MM.1S (cell line): ENCODE results near the gene AGR3.

ENCODE experiments used
- DNase-seq: peaks from one replicate; pipeline ENCODE4 v3.0.0-alpha.2; 2015
- H2AFZ ChIP-seq: fragments of 300-600 bp; sonication (generic); 2 replicates; pipeline ENCODE4 v1.6.0; 2016; ENCODE audit warnings: antibody characterized with exemption, low read length
- H3F3A ChIP-seq: fragments of 300-600 bp; sonication (generic); 2 replicates; pipeline ENCODE4 v1.6.1; 2016; ENCODE audit warnings: mild to moderate bottlenecking, antibody characterized with exemption, low read length, moderate library complexity, mixed read lengths; ENCODE audit not compliant: insufficient read depth
- H3K27ac ChIP-seq: fragments of 300-600 bp; sonication (generic); 2 replicates; pipeline ENCODE4 v1.5.1; 2016; ENCODE audit warnings: mild to moderate bottlenecking, low read length
- H3K27me3 ChIP-seq: fragments of 300-600 bp; sonication (generic); replicated peaks from 2 replicates; pipeline ENCODE4 v1.6.0; 2016; ENCODE audit warnings: low read length; ENCODE audit not compliant: insufficient read depth
- H3K36me3 ChIP-seq: fragments of 300-600 bp; sonication (generic); replicated peaks from 2 replicates; pipeline ENCODE4 v1.6.1; 2016; ENCODE audit warnings: mild to moderate bottlenecking, low read length, mixed read lengths; ENCODE audit not compliant: insufficient read depth
- H3K4me1 ChIP-seq: fragments of 300-600 bp; sonication (generic); 2 replicates; pipeline ENCODE4 v1.6.1; 2016; ENCODE audit warnings: low read length, mixed read lengths
- H3K4me2 ChIP-seq: fragments of 300-600 bp; sonication (generic); 2 replicates; pipeline ENCODE4 v1.6.0; 2016; ENCODE audit warnings: low read depth, low read length
- H3K4me3 ChIP-seq: fragments of 300-600 bp; sonication (generic); 2 replicates; pipeline ENCODE4 v1.5.1; 2016; ENCODE audit warnings: low read length, mixed read lengths
- H3K79me2 ChIP-seq: fragments of 300-600 bp; sonication (generic); 2 replicates; pipeline ENCODE4 v1.6.1; 2016; ENCODE audit warnings: mixed run types, low read length, mixed read lengths
- H3K9ac ChIP-seq: fragments of 300-600 bp; sonication (generic); 2 replicates; pipeline ENCODE4 v1.6.1; 2016; ENCODE audit warnings: low read length, mixed read lengths
- H3K9me2 ChIP-seq: fragments of 300-600 bp; sonication (generic); replicated peaks from 2 replicates; pipeline ENCODE4 v1.6.1; 2016; ENCODE audit warnings: mild to moderate bottlenecking, low read length, mixed read lengths; ENCODE audit not compliant: insufficient read depth
- H3K9me3 ChIP-seq: fragments of 300-600 bp; sonication (generic); replicated peaks from 2 replicates; pipeline ENCODE4 v1.6.1; 2016; ENCODE audit warnings: mild to moderate bottlenecking, low read length, mixed read lengths; ENCODE audit not compliant: insufficient read depth
- H4K20me1 ChIP-seq: fragments of 300-600 bp; sonication (generic); 2 replicates; pipeline ENCODE4 v1.6.1; 2016; ENCODE audit warnings: mild to moderate bottlenecking, low read length, moderate library complexity, mixed read lengths; ENCODE audit not compliant: insufficient read depth
- EZH2 ChIP-seq: fragments of 300-600 bp; sonication (generic); optimal IDR thresholded peaks from 2 replicates; pipeline ENCODE3; 2017; ENCODE audit warnings: low read depth, mild to moderate bottlenecking, antibody characterized with exemption, low read length, mixed read lengths
- EZH2phosphoT487 ChIP-seq: fragments of 300-600 bp; sonication (generic); IDR thresholded peaks from 2 replicates; pipeline ENCODE4 v1.6.1; 2018; ENCODE audit warnings: antibody characterized with exemption, low read length
- TF ChIP-seq, protein P1 (sequence below): fragments of 300-600 bp; sonication (generic); IDR thresholded peaks from 2 replicates; pipeline ENCODE4 v1.5.1; 2016; ENCODE audit warnings: antibody characterized with exemption, low read length, mixed read lengths

The AGR3 gene

DNA sequence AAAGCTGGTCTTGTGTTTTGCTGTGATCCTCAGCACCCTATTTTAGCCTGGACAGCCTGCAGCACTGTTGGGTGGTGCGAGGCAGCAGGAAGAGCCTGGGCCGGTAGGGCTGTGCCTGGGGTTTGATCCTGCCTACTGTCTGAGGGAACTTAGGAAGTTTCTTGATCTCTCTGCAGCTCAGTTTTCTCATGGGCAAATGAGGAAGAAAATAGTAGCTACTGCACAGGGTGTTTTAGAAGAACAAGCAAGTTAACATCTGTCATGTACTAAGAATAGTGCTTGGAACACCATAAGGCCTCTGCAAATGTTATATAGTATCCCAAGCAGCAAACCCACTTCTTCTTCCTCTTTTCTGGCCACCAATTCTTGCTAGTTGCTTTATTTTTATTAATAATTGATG is 65.0 kb downstream of the AGR3 start:
- Histone ChIP-seq H4K20me1 (no peaks in the 10 kb centered on the region), H3K9ac (no peak overlapping the region), H3K9me2 (no peaks in the 10 kb centered on the region), H3K27me3 (no peaks in the 10 kb centered on the region), H3K9me3 (no peaks in the 10 kb centered on the region), H3K79me2 (no peaks in the 10 kb centered on the region), H2AFZ (no peak overlapping the region), H3K27ac (no peak overlapping the region), H3K4me3 (no peak overlapping the region), H3F3A (no peaks in the 10 kb centered on the region), H3K36me3 (no peaks in the 10 kb centered on the region), H3K4me1 (no peaks in the 10 kb centered on the region), H3K4me2 (no peak overlapping the region)
- no peak for DNase-seq
- TF ChIP-seq EZH2phosphoT487 (no peak), EZH2 (no peak)
- TF ChIP-seq, protein P1, sequence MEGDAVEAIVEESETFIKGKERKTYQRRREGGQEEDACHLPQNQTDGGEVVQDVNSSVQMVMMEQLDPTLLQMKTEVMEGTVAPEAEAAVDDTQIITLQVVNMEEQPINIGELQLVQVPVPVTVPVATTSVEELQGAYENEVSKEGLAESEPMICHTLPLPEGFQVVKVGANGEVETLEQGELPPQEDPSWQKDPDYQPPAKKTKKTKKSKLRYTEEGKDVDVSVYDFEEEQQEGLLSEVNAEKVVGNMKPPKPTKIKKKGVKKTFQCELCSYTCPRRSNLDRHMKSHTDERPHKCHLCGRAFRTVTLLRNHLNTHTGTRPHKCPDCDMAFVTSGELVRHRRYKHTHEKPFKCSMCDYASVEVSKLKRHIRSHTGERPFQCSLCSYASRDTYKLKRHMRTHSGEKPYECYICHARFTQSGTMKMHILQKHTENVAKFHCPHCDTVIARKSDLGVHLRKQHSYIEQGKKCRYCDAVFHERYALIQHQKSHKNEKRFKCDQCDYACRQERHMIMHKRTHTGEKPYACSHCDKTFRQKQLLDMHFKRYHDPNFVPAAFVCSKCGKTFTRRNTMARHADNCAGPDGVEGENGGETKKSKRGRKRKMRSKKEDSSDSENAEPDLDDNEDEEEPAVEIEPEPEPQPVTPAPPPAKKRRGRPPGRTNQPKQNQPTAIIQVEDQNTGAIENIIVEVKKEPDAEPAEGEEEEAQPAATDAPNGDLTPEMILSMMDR, result no peak

- Histone ChIP-seq H3F3A (no peaks in the 10 kb centered on the region), H3K4me1 (no peaks in the 10 kb centered on the region), H3K27me3 (no peaks in the 10 kb centered on the region), H3K9me2 (no peaks in the 10 kb centered on the region), H3K4me3 (no peak overlapping the region), H3K9ac (no peak overlapping the region), H3K27ac (no peak overlapping the region), H4K20me1 (no peaks in the 10 kb centered on the region), H3K9me3 (no peaks in the 10 kb centered on the region), H2AFZ (no peak overlapping the region), H3K36me3 (no peaks in the 10 kb centered on the region), H3K4me2 (no peak overlapping the region), H3K79me2 (no peaks in the 10 kb centered on the region)
- no peak for DNase-seq
- TF ChIP-seq, protein P1, result no peak
- TF ChIP-seq EZH2phosphoT487 (no peak), EZH2 (no peak)
These were observed 66.8 kb downstream of the AGR3 start for GRCh38 chr7:16815001-16815400.

- Histone ChIP-seq H3K36me3 (no peaks in the 10 kb centered on the region), H3K4me3 (no peak overlapping the region), H4K20me1 (no peaks in the 10 kb centered on the region), H3K4me2 (no peak overlapping the region), H3K27ac (no peak overlapping the region), H3K9ac (no peak overlapping the region), H3K4me1 (no peaks in the 10 kb centered on the region), H3K9me2 (no peaks in the 10 kb centered on the region), H3F3A (no peaks in the 10 kb centered on the region), H3K27me3 (no peaks in the 10 kb centered on the region), H3K79me2 (no peaks in the 10 kb centered on the region), H2AFZ (no peak overlapping the region), H3K9me3 (no peaks in the 10 kb centered on the region)
- TF ChIP-seq EZH2phosphoT487 (no peak), EZH2 (no peak)
- DNase-seq, result no peak
These were observed 68.6 kb downstream of the AGR3 start for GRCh38 chr7:16813232-16813616.

GRCh38 chr7:16812542-16813231 is 69.1 kb downstream of the AGR3 start:
- H3K27me3 ChIP-seq, result no peaks in the 10 kb centered on the region
- H3K79me2 ChIP-seq, result no peaks in the 10 kb centered on the region
- H3K9me3 ChIP-seq, result no peaks in the 10 kb centered on the region
- H3K36me3 ChIP-seq, result no peaks in the 10 kb centered on the region
- H3K27ac ChIP-seq, result no peak overlapping the region
- TF ChIP-seq, protein P1, result no peak
- no peak for TF ChIP-seq EZH2
- TF ChIP-seq EZH2phosphoT487, result no peak
- no peak overlapping the region for H3K4me2 ChIP-seq
- no peaks in the 10 kb centered on the region for H3K4me1 ChIP-seq
- no peaks in the 10 kb centered on the region for H4K20me1 ChIP-seq
- no peak overlapping the region for H3K4me3 ChIP-seq
- no peaks in the 10 kb centered on the region for H3F3A ChIP-seq
- no peaks in the 10 kb centered on the region for H3K9me2 ChIP-seq
- DNase-seq, result no peak
- H2AFZ ChIP-seq, result no peak overlapping the region
- no peak overlapping the region for H3K9ac ChIP-seq
